ENCODE data around the gene SDHC. TPM values are rescaled to one million over a fixed set of nuclear protein-coding genes. Genes with fewer than 3 reads are reported as not detected.

Gene SDHC
- total RNA-seq, 1 experiment from 2014 or later = 192 TPM

- POLR2A ChIA-PET = no interaction called here
- CTCF ChIA-PET = no interaction called here
Measured at GRCh38 chr1:161373442-161373841, 59.3 kb downstream of the SDHC start.

GRCh38 chr1:161374373-161374772, 60.2 kb downstream of the SDHC start:
- no peak for DNase-seq (ENCODE audit: low read depth, low spot score)
- BruUV-seq (replicated peaks) = no TSS peak
- Histone ChIP-seq H3K4me3 (replicated peaks in 1 of 2; ENCODE audit: low read depth in 1 of 2, low read length in 2 of 2) (no peak overlapping the region), H3K4me2 (ENCODE audit: low read length) (no peak overlapping the region), H3K27ac (ENCODE audit: low read depth, low read length) (no peak overlapping the region), H3K79me2 (ENCODE audit: insufficient read depth, low read length) (no peaks in the 10 kb centered on the region), H3K9me2 (ENCODE audit: insufficient read depth) (no peaks in the 10 kb centered on the region), H3K4me1 (ENCODE audit: control insufficient read depth in 1 of 2, insufficient read depth in 2 of 2, low read length in 2 of 2) (peaks cover 5 to 11% of the 10 kb centered on the region in 2 experiments), H2AFZ (ENCODE audit: low read depth, low read length, poor library complexity, severe bottlenecking) (no peak overlapping the region), H3K9me3 (ENCODE audit: control insufficient read depth in 1 of 2, insufficient read depth in 1 of 2, low read depth in 1 of 2, low read length in 2 of 2) (no peaks in the 10 kb centered on the region), H3K27me3 (ENCODE audit: insufficient read depth, low read length) (no peaks in the 10 kb centered on the region), H3K9ac (ENCODE audit: low read length) (no peak overlapping the region), H4K20me1 (ENCODE audit: insufficient read depth) (no peaks in the 10 kb centered on the region), H3K36me3 (ENCODE audit: control insufficient read depth in 1 of 2, insufficient read depth in 2 of 2, low read length in 2 of 2) (no peaks in the 10 kb centered on the region)
- intact Hi-C loops (cut with micrococcal nuclease) = no loop called here
- ChIA-PET CTCF (no interaction called here), POLR2A (no interaction called here), RAD21 (ENCODE audit: low non-redundant PET in 1 of 2, low total read pairs in 2 of 2, uncharacterized antibody in 2 of 2, unreplicated experiment in 2 of 2) (interaction anchor here in 1 of 2 experiments (0.6 kb wide), 1 partner anchor 198 kb away, joined by 7 read pairs; no protein-coding TSS in a partner anchor)
- ATAC-seq = no peak
- TF ChIP-seq ZBTB33 (IDR thresholded peaks at IDR 0.05; ENCODE audit: extremely low read depth, insufficient replicate concordance, low read length) = no peak
- TF ChIP-seq EZH2 (IDR thresholded peaks at IDR 0.05) = no peak
- TF ChIP-seq YY1 (IDR thresholded peaks at IDR 0.05; ENCODE audit: extremely low read depth, insufficient replicate concordance, low read depth, low read length) = no peak
- no peak for TF ChIP-seq ATF3 (IDR thresholded peaks at IDR 0.05)
- no peak for TF ChIP-seq SIN3A (IDR thresholded peaks at IDR 0.05; ENCODE audit: low read depth)
- no peak for TF ChIP-seq EGR1 (IDR thresholded peaks at IDR 0.05; ENCODE audit: low read depth)
- TF ChIP-seq RAD21 (IDR thresholded peaks at IDR 0.05; ENCODE audit: low read depth) = no peak
- TF ChIP-seq MAX (IDR thresholded peaks at IDR 0.05) = no peak
- TF ChIP-seq TCF7L2 (IDR thresholded peaks at IDR 0.05; ENCODE audit: borderline replicate concordance, extremely low read depth, insufficient read depth, insufficient read length) = no peak
- no peak for TF ChIP-seq POLR2AphosphoS5 (IDR thresholded peaks at IDR 0.05; ENCODE audit: low read depth, low read length)
- no peak for TF ChIP-seq SP1 (IDR thresholded peaks at IDR 0.05; ENCODE audit: low read depth)
- no peak for TF ChIP-seq FOSL1 (IDR thresholded peaks at IDR 0.05; ENCODE audit: low read depth)
- TF ChIP-seq CBX3 (IDR thresholded peaks at IDR 0.05; ENCODE audit: low read depth) = no peak
- TF ChIP-seq POLR2A (IDR thresholded peaks at IDR 0.05; ENCODE audit: borderline replicate concordance, extremely low read depth, insufficient read depth, insufficient read length) = no peak
- no peak for TF ChIP-seq JUND (IDR thresholded peaks at IDR 0.05)
- TF ChIP-seq ELF1 (IDR thresholded peaks at IDR 0.05; ENCODE audit: borderline replicate concordance, low read depth) = no peak
- no peak for TF ChIP-seq ZNF274 (IDR thresholded peaks at IDR 0.05; ENCODE audit: low read depth, low read length)

More at GRCh38 chr1:161373442-161373841, 59.3 kb downstream of the SDHC start:
- Histone ChIP-seq H2AFZ (ENCODE audit: low read depth, low read length, poor library complexity, severe bottlenecking) (no peak overlapping the region), H3K79me2 (ENCODE audit: insufficient read depth, low read length) (no peaks in the 10 kb centered on the region), H3K27me3 (ENCODE audit: insufficient read depth, low read length) (no peaks in the 10 kb centered on the region), H3K4me2 (ENCODE audit: low read length) (no peak overlapping the region), H3K9ac (ENCODE audit: low read length) (no peak overlapping the region), H3K27ac (ENCODE audit: low read depth, low read length) (no peak overlapping the region), H3K9me2 (ENCODE audit: insufficient read depth) (no peaks in the 10 kb centered on the region), H3K9me3 (ENCODE audit: control insufficient read depth in 1 of 2, insufficient read depth in 1 of 2, low read depth in 1 of 2, low read length in 2 of 2) (no peaks in the 10 kb centered on the region), H4K20me1 (ENCODE audit: insufficient read depth) (no peaks in the 10 kb centered on the region), H3K36me3 (ENCODE audit: control insufficient read depth in 1 of 2, insufficient read depth in 2 of 2, low read length in 2 of 2) (no peaks in the 10 kb centered on the region), H3K4me1 (ENCODE audit: control insufficient read depth in 1 of 2, insufficient read depth in 2 of 2, low read length in 2 of 2) (peaks cover 5 to 11% of the 10 kb centered on the region in 2 experiments), H3K4me3 (replicated peaks in 1 of 2; ENCODE audit: low read depth in 1 of 2, low read length in 2 of 2) (no peak overlapping the region)
- no peak for DNase-seq (ENCODE audit: low read depth, low spot score)
- intact Hi-C loops (cut with micrococcal nuclease) = no loop called here
- TF ChIP-seq EZH2 (IDR thresholded peaks at IDR 0.05) (no peak), FOSL1 (IDR thresholded peaks at IDR 0.05; ENCODE audit: low read depth) (no peak), TCF7L2 (IDR thresholded peaks at IDR 0.05; ENCODE audit: borderline replicate concordance, extremely low read depth, insufficient read depth, insufficient read length) (no peak), CBX3 (IDR thresholded peaks at IDR 0.05; ENCODE audit: low read depth) (no peak)
- ATAC-seq = no peak
- no TSS peak for BruUV-seq (replicated peaks)
- RAD21 ChIA-PET (ENCODE audit: low non-redundant PET in 1 of 2, low total read pairs in 2 of 2, uncharacterized antibody in 2 of 2, unreplicated experiment in 2 of 2) = no interaction called here

All from HCT116 (cell line).